ENCODE data around the gene STK10.

DNA sequence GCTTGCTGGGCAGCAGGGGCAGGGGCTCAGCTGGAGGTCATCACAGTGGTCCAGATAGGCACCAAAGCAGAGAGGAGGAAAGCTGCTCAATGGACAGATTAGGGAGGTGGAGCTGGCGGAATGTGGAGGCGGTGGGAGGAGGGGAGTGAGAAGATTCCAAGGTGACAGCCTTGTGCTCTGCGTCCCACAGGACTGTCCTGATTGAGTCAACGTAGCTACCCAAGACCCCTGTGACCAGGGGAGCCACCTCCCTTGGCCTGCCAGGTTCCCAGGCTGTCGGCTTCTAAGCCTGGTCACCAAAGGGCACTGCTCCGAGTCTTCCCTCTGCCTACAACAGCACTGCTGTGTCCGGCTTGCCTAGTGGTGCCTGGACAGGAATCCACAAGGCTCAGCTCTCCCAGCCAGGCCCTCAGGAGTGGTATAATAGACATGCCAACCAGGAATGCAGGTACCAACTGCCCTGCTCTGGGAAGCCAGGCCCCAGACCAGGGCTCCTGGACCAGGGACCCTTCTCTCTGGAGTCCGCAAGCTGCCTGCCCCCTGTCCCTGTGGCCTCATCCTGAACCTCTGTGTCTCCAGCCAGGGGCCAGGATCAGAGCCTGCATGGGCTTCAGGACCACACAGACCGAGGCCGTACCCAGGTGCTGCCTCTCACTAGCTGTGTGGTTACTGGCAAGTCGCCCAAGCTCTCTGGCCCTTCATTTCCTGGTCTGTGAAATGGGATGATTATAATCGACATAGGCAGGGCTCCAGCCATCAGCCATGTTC is 67.9 kb downstream of the STK10 start:
- TF ChIP-seq, protein P1, sequence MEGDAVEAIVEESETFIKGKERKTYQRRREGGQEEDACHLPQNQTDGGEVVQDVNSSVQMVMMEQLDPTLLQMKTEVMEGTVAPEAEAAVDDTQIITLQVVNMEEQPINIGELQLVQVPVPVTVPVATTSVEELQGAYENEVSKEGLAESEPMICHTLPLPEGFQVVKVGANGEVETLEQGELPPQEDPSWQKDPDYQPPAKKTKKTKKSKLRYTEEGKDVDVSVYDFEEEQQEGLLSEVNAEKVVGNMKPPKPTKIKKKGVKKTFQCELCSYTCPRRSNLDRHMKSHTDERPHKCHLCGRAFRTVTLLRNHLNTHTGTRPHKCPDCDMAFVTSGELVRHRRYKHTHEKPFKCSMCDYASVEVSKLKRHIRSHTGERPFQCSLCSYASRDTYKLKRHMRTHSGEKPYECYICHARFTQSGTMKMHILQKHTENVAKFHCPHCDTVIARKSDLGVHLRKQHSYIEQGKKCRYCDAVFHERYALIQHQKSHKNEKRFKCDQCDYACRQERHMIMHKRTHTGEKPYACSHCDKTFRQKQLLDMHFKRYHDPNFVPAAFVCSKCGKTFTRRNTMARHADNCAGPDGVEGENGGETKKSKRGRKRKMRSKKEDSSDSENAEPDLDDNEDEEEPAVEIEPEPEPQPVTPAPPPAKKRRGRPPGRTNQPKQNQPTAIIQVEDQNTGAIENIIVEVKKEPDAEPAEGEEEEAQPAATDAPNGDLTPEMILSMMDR (IDR thresholded peaks at IDR 0.05 in 2 of 3, conservative IDR thresholded peaks at IDR 0.05 in 1 of 3; ENCODE audit: borderline replicate concordance in 1 of 3, insufficient read depth in 1 of 3, low read depth in 2 of 3, low read length in 2 of 3): no peak
- TF ChIP-seq ELF1 (IDR thresholded peaks at IDR 0.05; ENCODE audit: borderline replicate concordance, low read depth) (no peak), SRF (IDR thresholded peaks at IDR 0.05; ENCODE audit: low read depth) (no peak), RAD21 (IDR thresholded peaks at IDR 0.05; ENCODE audit: low read depth) (no peak), POLR2A (IDR thresholded peaks at IDR 0.05; ENCODE audit: borderline replicate concordance, extremely low read depth, insufficient read depth, insufficient read length) (no peak), POLR2AphosphoS5 (IDR thresholded peaks at IDR 0.05; ENCODE audit: low read depth, low read length) (no peak)
- TF ChIP-seq, protein P2, sequence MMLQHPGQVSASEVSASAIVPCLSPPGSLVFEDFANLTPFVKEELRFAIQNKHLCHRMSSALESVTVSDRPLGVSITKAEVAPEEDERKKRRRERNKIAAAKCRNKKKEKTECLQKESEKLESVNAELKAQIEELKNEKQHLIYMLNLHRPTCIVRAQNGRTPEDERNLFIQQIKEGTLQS (IDR thresholded peaks at IDR 0.05): no peak
